Stimulated activated CD8-positive, alpha-beta memory T cell treated with anti-CD3 and anti-CD28 coated beads, Interleukin-15, amount 100 ng/mL, for 1 hour (primary cell): ENCODE data around the gene MVB12B.

Source experiments
- DNase-seq: peaks from one replicate; pipeline ENCODE4 v3.0.0-alpha.2; 2020; ENCODE audit warnings: low read depth

The MVB12B gene

GRCh38 chr9:126453156-126453963 lies 126.7 kb downstream of the MVB12B start:
- no peak for DNase-seq

DNA sequence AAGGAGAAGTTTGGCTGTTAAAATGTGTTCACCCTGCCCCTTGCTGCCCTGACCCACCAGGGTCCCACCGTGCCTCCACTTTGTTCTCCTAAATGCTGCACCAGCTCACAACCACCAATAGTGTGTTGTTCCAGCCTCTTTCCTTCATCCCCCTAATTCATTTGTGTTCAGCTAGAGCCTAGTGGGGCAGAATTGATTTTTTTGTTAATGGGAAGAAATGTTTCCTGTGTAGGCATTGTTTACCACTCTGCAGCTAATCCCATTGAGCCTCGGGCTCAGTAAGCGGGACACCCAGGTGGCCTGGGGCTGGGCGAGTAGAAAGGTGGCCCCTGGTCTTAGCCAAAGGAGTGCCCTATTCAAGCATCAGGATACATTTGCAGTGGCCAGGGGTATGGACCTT lies 127.6 kb downstream of the MVB12B start:
- DNase-seq: no peak

GRCh38 chr9:126454795-126455194 lies 128.2 kb downstream of the MVB12B start:
- DNase-seq: no peak

GRCh38 chr9:126456441-126457174 lies 130.0 kb downstream of the MVB12B start:
- DNase-seq: no peak

DNA sequence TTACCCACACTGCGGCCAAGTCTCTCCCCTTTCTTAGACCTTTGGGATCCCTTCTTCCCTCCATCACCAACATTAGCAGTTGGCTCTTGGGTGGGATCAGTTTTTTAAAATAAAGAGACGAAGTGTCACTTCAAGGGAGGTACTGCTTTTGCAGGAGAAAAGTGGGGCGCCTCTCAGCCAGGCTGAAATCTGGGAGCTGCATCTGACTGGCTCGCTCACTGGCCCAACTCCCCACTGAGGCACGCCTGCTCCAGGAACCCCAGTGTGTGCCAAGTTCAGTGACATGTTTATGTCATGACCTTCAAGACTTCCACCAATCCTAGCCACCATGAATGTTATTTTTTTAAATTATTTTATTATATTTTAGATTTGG lies 130.5 kb downstream of the MVB12B start:
- no peak for DNase-seq

DNA sequence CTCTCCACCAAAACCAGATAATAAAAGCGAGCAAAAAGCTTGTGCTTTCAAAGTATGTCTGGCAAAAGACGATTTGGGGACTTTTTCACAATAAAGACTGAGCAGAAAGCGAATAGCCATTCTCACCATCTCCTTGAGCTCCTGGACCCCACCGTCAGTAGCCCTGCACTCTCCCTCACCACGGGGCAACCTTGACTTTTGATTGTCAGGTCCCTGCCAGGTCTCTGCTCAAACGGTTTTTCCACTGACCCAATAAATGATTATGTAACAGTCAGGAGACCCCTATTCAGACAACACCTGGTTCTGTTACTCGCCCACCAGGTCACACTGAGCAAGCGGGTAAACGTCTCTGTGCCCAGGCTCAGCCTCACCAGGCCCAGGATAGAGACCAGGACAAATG lies 131.3 kb downstream of the MVB12B start:
- no peak for DNase-seq

DNA sequence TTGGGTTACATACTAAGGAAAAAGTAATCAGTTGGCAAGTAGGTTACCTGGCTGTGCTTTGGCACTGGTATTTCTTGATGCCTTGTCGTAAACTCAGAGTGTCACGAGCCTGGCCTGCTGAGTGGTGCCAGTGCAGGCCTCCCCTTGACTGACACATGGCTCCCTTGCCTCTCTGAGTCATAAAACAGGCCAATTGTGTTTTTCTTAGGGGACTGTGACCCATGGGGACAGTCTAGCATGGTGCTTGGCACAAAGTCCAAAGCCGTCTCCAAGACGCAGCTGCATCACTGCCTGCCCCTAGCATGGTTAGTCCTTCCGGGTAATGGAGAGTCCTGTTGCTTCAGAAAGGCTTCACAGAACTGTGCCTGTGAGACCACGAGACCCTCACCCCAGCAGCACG lies 132.5 kb downstream of the MVB12B start:
- no peak for DNase-seq

- DNase-seq: no peak
These were observed 132.9 kb downstream of the MVB12B start for GRCh38 chr9:126459546-126459945.

DNA sequence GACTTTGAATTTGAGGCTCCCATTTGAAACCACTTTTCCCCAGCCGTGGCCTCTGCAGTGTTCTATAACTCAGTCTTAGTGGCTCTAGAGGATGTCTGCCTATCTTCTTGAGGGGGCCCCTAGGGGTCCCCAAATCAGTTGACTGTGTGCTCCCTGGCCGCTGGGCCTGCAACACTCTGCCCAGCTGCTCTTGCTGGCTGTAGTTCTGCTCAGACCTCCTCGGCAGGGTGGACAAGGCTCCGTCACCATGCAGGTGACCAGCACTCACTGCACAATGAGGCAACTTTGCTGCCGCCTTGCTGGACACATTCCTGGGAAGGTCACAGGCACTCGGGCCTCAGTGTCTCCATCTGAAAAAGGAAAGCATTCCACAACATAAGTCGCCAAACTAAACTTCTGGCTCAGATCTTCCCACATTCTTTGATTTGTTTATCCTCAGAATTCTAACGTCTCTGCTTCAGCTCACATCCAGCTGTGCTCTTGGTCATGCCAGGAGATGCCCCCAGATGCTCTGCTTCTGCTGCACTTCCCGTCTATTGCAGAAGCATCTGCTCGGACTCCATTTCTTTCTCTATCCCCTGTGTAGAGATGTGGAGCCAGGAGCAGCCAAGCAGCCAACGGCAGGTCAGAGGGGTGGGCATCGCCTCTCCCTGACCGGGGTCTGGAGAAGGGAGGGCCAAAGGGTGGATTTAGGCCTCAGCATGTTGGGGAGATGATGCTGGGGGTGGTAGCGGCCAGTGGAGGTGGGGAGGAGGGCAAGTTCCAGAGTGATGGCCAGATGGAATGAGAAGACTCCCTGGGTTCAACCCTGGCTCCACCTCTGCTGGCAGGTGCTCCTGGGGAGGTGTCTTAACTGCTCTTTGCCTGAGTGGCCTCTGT lies 133.6 kb downstream of the MVB12B start:
- DNase-seq: no peak

DNA sequence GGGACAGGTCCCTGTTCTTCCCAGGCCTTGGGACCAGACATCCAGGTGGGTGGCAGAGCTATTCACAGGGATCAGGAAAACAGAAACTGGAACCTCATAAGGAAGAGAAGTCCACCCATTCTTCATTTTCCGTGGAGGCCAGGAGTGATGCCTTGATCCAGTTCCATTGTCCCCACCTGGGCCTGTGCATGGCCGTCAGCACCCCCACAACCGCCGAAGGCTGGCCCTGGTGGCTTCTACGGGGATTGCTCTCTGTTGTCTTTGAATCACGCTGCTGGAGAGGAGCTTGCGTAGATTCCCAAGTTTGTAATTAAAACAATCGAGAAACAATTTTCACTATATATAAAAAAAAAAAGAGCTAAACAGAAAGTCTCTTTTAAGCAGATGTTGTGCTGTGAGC lies 134.4 kb downstream of the MVB12B start:
- no peak for DNase-seq

GRCh38 chr9:126461608-126462007 lies 135.0 kb downstream of the MVB12B start:
- DNase-seq: no peak

GRCh38 chr9:126462617-126463016 lies 136.0 kb downstream of the MVB12B start:
- no peak for DNase-seq

- no peak for DNase-seq
These were observed 136.8 kb downstream of the MVB12B start for GRCh38 chr9:126463426-126463825.

DNA sequence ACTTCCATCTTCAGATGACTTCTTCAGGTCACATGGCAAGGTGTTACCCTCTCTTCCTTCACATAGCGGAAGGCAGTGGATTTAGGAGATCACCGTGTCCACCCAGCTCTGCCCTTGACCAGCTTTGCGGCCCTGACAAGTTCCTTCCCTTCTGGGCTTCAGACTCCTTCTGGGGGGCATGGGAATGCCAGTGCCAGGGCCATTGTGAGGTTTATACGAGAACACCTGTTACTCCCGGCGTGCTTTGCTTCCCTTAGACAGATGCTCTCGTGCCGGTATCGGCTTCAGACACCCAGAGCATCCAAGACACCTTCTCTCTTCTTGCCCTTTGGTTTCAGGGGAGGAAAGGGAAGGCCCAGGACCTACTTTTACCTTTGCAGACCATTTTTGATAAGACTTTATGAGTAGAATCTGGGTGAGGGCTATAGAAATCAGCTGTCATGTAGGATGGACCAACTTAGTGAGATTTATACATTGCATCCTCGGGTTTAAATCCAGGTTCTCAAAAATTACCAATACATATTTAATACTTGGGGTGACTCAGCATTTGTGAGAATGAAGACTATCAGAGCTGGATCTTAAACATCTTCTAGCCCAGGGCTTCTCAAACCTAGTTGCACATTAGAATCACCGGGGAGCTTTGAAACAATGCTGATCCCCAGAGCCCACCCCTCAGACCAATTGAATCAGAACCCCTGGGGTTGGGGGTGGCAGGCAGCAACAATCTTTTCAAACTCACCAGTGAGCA lies 138.2 kb downstream of the MVB12B start:
- no peak for DNase-seq

DNA sequence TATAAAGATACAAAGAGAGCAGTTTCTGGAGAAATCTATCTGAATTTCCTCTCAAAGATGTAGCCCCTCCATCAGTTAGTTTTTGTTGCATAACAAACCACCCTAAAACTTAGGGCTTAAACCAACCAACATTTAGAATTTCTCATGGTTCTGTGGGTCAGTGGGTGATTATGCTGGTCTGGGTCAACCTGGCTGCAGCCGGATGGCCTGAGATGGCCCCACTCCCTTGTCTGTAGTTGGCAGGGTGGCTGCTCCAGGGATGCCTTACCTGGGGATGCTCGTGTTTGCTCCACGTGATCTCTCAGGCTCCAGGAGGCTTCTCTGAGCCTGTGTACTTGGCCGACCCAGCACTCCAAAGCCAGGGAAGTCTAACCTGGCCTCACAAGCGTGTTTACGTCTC lies 139.3 kb downstream of the MVB12B start:
- no peak for DNase-seq

DNA sequence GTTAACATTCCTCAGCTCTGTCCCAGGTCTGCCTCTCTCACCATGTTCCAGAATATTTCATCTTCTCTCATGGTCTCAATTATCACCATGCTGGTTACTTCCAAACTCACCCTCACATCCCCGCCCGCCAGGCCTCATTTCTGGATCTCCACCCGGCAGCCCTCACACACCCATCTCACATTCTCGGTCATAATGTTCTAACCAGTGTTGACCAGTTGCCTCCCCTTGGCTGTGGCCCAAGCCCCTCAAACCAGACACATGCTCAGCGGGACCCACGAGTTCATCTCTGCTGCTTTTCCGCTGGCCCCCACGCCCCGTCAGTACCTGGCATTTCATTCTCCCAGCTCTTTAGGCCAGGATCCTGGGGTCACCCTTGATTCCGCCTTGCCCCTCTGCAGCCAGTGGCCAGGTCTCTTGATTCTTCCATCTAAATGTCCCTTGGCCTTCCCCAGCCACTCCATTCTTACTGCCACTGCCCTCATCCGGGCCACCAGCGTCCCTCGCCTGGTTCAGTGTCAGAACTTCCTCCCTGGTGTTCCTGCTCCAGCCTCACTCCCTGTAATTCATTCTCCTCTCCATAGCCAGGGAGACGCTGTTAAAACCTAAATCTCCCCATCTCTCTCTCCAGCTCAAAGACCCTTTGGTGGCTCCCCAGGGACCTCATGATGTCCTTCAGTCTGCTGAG lies 141.7 kb downstream of the MVB12B start:
- DNase-seq: no peak

GRCh38 chr9:126470241-126470993 lies 143.8 kb downstream of the MVB12B start:
- DNase-seq: no peak

DNA sequence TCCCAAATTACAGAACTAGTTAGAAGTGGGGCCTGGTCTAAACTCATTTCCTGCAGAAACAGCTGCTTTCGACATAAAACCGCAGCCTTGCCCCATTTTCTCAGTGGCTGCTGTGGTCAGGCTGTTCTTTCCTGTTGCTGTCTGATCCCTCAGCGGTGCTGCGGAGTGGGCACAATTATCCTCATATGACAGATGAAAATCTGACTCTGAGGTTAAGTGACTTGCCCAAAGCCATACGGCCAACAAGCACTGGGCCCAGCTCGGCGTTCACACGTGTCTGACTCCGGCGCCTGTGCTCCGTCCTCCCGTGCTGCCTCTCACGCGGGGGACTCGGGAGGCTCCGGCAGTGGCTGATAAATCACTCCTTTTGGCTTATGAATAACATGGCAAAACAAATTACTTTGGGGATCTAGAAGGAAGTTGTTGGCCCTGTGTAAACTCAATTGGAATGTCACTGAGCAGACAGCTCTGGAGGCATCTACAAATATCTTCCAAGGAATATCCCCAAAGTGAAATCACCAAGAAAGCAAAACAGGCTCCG lies 144.5 kb downstream of the MVB12B start:
- peak; percentile 47 for DNase-seq

DNA sequence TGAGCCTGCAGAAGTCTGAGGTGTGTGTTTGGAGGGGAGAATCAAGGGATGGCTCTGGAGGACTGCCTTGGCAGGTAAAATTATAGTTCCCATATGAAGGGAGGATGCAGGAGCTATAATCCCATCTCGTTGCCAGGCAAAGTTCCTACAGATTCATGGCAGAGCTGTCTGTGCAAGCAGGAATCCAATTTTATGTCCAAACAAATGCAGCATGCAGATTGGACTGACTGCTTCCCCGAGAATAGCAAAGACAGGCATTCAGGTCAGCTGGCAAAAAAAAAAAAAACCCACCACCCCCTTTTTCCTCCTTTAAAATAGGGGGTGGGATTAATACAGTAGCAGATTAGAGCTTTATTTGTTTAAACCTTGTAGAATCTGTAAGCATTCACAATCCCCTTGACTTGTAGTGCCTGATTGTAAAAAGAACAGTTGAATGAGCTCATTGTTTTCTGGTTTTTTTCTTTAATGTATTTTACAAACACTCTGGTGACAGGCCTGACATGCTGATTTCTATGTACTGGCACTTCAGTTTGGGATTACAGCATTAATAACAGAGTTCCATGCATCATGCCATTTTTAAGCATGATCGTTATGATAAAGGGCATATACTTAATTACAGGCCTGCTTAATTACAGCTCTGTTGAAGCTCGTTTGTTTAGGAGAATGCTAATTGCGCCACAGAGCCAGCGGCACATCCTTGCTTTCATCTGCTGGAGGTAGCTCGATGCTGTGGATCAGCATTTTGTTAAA lies 145.7 kb downstream of the MVB12B start:
- no peak for DNase-seq

GRCh38 chr9:126472948-126473298 lies 146.3 kb downstream of the MVB12B start:
- DNase-seq: no peak
